A673 (cell line): ENCODE results near the gene FARP1.

Experiments used
- CTCF ChIP-seq: fragments of 300-800, 200-600 bp; sonication (generic); conservative IDR thresholded peaks from 2 replicates; pipeline ENCODE4 v1.5.1; 2017; ENCODE audit warnings: low read depth, mild to moderate bottlenecking, antibody characterized with exemption, low read length, moderate library complexity, mixed read lengths
- EZH2 ChIP-seq: fragments of 200-600 bp; sonication (generic); IDR thresholded peaks from 2 replicates; pipeline ENCODE4 v1.6.1; 2017; ENCODE audit warnings: borderline replicate concordance, low read depth, mild to moderate bottlenecking, mixed read lengths, antibody characterized with exemption, low read length; ENCODE audit not compliant: poor library complexity, severe bottlenecking

GRCh38 chr13:98462241-98462882, 319.5 kb downstream of the FARP1 start:
- TF ChIP-seq CTCF (no peak), EZH2 (no peak)
